Measurements from ENCODE around the gene C1orf105. TPM values are rescaled to one million over a fixed set of nuclear protein-coding genes. Genes with fewer than 3 reads are reported as not detected.

Gene C1orf105
- polyA plus RNA-seq, 1 of the 3 experiments (the other 2 are of a cell fraction), result not detected

DNA sequence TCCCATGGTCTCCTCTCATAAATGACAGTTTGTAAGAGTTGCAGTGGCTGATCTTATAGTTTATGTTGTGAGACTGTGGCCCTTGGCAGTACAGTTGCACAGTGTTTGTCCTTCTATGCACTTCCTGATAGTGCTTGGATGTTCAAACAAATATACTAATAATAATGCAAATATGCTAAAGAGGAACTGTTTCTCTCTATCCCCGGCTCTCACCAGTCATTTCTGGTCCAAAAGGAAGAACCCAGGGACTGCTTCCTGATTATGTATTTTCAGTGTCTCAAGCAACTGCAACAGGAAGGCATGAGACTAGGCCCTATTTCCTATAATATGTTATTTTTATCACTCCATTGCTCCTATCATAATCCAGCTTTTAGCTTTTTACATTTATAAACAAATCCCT is 95.4 kb downstream of the C1orf105 start:
- H3K9me3 ChIP-seq, result no peaks in the 10 kb centered on the region
- ChIA-PET POLR2A (no interaction called here), CTCF (interaction anchor here (0.8 to 1.5 kb wide), 3 partner anchors 15 to 204 kb away, joined by 3 read pairs; no protein-coding TSS in a partner anchor)
- no peak overlapping the region for H3K4me2 ChIP-seq
- no peaks in the 10 kb centered on the region for H4K20me1 ChIP-seq (ENCODE audit: insufficient read depth)
- H3K4me3 ChIP-seq (ENCODE audit: low read depth in 2 of 2, low read length in 1 of 2), result no peak overlapping the region
- no peaks in the 10 kb centered on the region for H3K4me1 ChIP-seq (ENCODE audit: control insufficient read depth in 1 of 2, insufficient read depth in 2 of 2, low read depth in 1 of 2, low read length in 1 of 2)
- DNase-seq, result no peak
- H3K79me2 ChIP-seq (ENCODE audit: insufficient read depth), result no peaks in the 10 kb centered on the region
- H2AFZ ChIP-seq (ENCODE audit: low read depth), result no peak overlapping the region
- no peaks in the 10 kb centered on the region; the same call in 1 of the 2 replicates for H3K9me2 ChIP-seq
- peaks cover 0 to 3% of the 10 kb centered on the region in 2 experiments for H3K36me3 ChIP-seq (replicated peaks in 1 of 2; ENCODE audit: control insufficient read depth in 1 of 2, insufficient read depth in 2 of 2, low read length in 1 of 2)
- H3K27me3 ChIP-seq (ENCODE audit: insufficient read depth), result no peaks in the 10 kb centered on the region; the same call in 1 of the 2 replicates
- H3F3A ChIP-seq (replicated peaks; ENCODE audit: insufficient read depth), result peaks cover 5% of the 10 kb centered on the region
- H3K27ac ChIP-seq (ENCODE audit: low read depth in 2 of 2, low read length in 1 of 2), result no peak overlapping the region
- no peak overlapping the region for H3K9ac ChIP-seq
- no peak for TF ChIP-seq SMC3 (IDR thresholded peaks at IDR 0.05; ENCODE audit: low read depth, low read length)
- no peak for TF ChIP-seq FOXJ3 (CRISPR knock-in tag; IDR thresholded peaks at IDR 0.05)
- no peak for TF ChIP-seq RXRA (IDR thresholded peaks at IDR 0.05; ENCODE audit: borderline replicate concordance, low read depth)
- TF ChIP-seq NFIC (IDR thresholded peaks at IDR 0.05; ENCODE audit: borderline replicate concordance), result no peak
- TF ChIP-seq GATA2 (CRISPR knock-in tag; IDR thresholded peaks at IDR 0.05), result no peak
- TF ChIP-seq RAD21 (IDR thresholded peaks at IDR 0.05; ENCODE audit: low read length), result no peak
- no peak for TF ChIP-seq CHD2 (IDR thresholded peaks at IDR 0.05; ENCODE audit: low read length, partially characterized antibody)
- TF ChIP-seq, protein P1, sequence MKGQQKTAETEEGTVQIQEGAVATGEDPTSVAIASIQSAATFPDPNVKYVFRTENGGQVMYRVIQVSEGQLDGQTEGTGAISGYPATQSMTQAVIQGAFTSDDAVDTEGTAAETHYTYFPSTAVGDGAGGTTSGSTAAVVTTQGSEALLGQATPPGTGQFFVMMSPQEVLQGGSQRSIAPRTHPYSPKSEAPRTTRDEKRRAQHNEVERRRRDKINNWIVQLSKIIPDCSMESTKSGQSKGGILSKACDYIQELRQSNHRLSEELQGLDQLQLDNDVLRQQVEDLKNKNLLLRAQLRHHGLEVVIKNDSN (IDR thresholded peaks at IDR 0.05; ENCODE audit: borderline replicate concordance, low read depth), result no peak
- TF ChIP-seq, protein P2, sequence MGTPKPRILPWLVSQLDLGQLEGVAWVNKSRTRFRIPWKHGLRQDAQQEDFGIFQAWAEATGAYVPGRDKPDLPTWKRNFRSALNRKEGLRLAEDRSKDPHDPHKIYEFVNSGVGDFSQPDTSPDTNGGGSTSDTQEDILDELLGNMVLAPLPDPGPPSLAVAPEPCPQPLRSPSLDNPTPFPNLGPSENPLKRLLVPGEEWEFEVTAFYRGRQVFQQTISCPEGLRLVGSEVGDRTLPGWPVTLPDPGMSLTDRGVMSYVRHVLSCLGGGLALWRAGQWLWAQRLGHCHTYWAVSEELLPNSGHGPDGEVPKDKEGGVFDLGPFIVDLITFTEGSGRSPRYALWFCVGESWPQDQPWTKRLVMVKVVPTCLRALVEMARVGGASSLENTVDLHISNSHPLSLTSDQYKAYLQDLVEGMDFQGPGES (IDR thresholded peaks at IDR 0.05; ENCODE audit: low read depth, low read length), result no peak
- TF ChIP-seq SIN3A (IDR thresholded peaks at IDR 0.05; ENCODE audit: borderline replicate concordance, low read depth, low read length), result no peak
- TF ChIP-seq MEF2A (IDR thresholded peaks at IDR 0.05; ENCODE audit: borderline replicate concordance, low read depth), result no peak
- TF ChIP-seq TCF12 (IDR thresholded peaks at IDR 0.05), result no peak
- no peak for TF ChIP-seq EP300 (IDR thresholded peaks at IDR 0.05; ENCODE audit: borderline replicate concordance in 1 of 2, low read depth in 1 of 2, low read length in 1 of 2)
- TF ChIP-seq, protein P3, sequence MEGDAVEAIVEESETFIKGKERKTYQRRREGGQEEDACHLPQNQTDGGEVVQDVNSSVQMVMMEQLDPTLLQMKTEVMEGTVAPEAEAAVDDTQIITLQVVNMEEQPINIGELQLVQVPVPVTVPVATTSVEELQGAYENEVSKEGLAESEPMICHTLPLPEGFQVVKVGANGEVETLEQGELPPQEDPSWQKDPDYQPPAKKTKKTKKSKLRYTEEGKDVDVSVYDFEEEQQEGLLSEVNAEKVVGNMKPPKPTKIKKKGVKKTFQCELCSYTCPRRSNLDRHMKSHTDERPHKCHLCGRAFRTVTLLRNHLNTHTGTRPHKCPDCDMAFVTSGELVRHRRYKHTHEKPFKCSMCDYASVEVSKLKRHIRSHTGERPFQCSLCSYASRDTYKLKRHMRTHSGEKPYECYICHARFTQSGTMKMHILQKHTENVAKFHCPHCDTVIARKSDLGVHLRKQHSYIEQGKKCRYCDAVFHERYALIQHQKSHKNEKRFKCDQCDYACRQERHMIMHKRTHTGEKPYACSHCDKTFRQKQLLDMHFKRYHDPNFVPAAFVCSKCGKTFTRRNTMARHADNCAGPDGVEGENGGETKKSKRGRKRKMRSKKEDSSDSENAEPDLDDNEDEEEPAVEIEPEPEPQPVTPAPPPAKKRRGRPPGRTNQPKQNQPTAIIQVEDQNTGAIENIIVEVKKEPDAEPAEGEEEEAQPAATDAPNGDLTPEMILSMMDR (IDR thresholded peaks at IDR 0.05), result no peak
- TF ChIP-seq EZH2phosphoT487 (IDR thresholded peaks at IDR 0.05; ENCODE audit: borderline replicate concordance, low read depth), result no peak
- TF ChIP-seq MXI1 (IDR thresholded peaks at IDR 0.05; ENCODE audit: low read depth, low read length), result no peak
- TF ChIP-seq FOXM1 (IDR thresholded peaks at IDR 0.05; ENCODE audit: low read depth), result no peak
- no CpG with 5 or more reads among the region's 1 CpG for WGBS (ENCODE audit: low lambda C conversion rate)

All from SK-N-SH (cell line).